ENCODE results near the gene NEK6.

DNA sequence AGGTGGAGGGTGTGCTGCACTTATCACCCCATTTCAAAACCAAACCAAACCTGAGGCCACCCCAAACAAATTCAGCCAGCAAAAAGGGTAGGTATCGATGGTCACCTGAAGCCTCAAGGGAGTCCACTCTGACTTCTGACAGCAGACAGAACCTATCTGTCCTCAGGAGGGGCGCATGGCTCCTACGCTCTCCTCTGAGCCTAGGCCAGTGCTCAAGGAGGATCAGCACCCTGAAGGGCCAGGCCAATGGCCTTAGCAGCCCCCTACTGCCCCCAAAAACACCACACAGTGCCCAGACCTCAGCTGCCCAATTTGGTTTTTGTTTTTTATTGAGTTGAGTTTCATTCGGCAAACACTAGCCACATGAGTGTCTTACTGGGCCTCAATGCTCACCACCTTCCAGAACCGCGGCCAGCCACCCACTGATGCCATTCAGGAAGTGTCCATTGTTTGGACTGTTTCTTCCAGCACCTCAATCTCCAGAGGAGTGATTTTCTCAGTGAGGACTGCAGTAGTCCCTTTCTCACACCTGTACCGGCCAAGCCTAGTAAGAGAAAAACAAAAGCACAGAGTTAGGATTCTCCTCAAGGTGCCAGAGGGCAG lies 95.5 kb downstream of the NEK6 start:
- TF ChIP-seq, protein P1, sequence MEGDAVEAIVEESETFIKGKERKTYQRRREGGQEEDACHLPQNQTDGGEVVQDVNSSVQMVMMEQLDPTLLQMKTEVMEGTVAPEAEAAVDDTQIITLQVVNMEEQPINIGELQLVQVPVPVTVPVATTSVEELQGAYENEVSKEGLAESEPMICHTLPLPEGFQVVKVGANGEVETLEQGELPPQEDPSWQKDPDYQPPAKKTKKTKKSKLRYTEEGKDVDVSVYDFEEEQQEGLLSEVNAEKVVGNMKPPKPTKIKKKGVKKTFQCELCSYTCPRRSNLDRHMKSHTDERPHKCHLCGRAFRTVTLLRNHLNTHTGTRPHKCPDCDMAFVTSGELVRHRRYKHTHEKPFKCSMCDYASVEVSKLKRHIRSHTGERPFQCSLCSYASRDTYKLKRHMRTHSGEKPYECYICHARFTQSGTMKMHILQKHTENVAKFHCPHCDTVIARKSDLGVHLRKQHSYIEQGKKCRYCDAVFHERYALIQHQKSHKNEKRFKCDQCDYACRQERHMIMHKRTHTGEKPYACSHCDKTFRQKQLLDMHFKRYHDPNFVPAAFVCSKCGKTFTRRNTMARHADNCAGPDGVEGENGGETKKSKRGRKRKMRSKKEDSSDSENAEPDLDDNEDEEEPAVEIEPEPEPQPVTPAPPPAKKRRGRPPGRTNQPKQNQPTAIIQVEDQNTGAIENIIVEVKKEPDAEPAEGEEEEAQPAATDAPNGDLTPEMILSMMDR (conservative IDR thresholded peaks at IDR 0.05; ENCODE audit: low read depth, low read length) = no peak
- no peak for TF ChIP-seq EZH2 (IDR thresholded peaks at IDR 0.05; ENCODE audit: low read length, unreplicated experiment)
